TTC549 (cell line): ENCODE results near the gene KCTD7.
"Not testable (repeated sequence)": the region's sequence is repeated elsewhere in the genome, so short reads cannot be mapped to it uniquely, and the experiment has no call there.

Experiments used
- FAIRE-seq: peaks from 2 replicates; lab custom pipeline; 2012; peaks lifted over from hg19 to GRCh38; lab: Jason Lieb, UNC

Gene KCTD7

DNA sequence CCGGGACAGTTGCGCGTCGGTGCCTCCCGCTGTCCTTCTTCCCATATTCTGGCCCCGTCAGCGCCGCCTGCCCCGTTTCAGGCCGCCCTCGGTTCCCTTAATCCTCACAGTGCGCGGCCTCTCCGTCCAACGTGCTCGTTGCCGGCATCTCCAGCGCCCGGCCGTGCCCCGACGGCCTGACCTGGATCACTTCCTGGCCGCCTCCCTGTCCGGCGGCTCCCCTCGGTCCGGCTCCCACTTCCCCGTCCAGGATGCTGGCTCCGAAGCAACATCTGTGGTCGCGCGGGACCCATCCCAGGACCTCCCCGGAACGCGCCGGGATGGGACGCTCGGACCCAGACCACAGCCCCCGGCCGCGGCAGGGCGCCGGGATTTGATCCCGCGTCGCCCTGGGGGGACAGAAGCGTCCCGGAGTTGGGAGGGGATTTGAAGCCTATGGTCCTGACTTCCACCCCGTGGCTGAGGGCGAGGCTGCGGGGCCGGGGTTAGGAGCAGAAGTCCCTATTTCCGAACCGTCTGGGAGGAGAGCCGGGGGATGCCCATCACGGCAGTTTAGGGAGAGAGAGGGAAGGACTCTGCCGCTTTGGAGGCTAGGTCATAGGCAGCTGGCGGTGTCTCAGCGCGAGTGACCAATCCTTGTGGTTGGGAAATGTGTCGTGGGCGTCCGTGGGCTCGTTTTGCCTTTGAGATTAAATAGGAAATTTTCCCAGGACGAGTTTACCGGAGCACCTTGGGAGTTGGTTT, 53.8 kb downstream of the KCTD7 start:
- FAIRE-seq: no peak

DNA sequence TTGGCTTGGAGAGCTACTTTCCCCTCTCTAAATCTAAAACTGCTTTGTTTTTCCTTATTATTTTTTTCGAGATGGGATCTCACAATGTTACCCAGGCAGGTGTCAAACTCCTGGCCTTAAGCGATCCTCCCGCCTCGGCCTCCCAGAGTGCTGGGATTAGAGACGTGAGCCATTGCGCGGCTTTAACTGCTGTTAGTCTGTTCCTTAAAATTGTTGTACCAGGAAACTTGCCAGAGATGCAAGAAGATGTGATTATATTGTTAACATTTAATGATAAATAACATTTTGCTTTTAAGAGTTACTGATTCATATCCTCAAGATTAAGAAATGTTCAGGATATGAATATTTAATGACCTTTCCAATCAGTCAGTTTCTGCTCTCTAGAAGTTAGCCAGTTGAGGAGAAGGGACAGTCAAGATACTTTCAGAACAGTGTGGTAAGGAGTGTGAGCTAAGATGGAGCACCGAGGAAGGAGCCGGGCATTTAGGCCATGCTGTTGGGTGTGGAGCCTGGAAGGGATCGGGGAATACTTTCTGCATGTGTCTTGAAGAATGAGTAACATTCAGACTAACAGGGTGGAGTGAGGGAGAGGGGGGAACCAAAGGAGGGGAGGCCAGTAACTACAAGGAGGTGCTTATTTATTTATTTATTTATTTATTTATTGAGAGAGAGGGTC, 54.6 kb downstream of the KCTD7 start:
- FAIRE-seq: not testable (repeated sequence)

DNA sequence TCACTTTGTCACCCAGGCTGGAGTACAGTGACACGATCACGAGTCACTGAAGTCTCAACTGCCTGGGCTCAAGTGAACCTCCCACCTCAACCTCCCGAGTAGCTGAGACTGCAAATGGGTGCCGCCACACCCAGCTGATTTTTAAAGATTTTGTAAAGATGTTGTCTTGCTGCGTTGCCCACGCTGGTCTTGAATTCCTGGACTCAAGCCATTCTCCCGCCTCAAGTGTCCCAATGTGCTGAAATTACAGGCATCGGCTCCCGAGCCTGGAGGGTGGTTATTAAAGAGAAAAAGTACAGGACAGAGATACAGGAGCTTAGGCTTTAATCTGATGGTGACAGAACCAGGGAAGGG, 55.1 kb downstream of the KCTD7 start:
- no peak for FAIRE-seq

DNA sequence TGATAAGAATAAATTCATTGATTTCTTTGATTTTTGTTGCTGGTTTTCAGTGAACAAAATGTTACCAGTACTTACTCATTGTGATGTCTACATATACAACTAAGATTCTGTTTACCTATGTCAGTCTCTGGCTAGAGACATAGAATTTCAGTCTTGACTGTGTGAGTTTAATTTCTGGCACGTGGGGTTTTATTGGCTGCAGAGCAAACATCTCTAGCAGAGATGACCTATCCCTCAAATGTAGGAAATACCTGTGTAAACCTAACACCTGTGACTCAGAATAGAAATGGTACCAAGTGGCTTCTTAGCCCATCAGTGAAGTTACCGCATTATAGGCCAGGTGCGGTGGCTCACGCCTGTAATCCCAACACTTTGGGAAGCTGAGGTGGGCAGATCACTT, 57.0 kb downstream of the KCTD7 start:
- not testable (repeated sequence) for FAIRE-seq

DNA sequence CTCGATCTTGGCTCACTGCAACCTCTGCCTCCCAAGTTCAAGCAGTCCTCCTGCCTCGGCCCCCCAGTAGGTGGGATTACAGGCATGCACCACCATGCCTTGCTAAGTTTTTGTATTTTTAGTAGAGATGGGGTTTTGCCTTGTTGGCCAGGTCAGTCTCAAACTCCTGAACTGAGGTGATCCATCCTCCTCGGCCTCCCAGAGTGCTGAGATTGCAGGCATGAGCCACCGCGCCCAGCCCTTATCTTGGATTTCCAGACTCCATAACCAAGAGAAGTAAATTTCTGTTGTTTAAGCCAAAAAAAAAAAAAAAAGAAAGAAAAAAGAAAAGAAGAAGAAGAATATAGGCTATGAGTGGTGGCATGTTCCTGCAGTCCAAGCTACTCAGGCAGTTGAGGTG, 58.5 kb downstream of the KCTD7 start:
- no peak for FAIRE-seq

DNA sequence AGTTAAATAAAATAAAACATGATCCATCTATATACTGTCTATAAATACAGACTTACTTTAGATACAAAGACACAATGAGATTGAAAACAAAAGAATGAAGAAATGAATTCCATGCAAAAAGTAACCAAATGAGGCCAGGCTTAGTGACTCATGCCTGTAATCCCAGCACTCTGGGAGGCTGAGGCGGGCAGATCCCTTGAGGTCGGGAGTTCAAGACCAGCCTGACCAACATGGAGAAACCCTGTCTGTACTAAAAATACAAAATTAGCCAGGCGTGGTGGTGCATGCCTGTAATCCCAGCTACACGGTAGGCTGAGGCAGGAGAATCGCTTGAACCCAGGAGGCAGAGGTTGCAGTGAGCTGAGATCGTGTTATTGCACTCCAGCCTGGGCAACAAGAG, 59.0 kb downstream of the KCTD7 start:
- FAIRE-seq: not testable (repeated sequence)

DNA sequence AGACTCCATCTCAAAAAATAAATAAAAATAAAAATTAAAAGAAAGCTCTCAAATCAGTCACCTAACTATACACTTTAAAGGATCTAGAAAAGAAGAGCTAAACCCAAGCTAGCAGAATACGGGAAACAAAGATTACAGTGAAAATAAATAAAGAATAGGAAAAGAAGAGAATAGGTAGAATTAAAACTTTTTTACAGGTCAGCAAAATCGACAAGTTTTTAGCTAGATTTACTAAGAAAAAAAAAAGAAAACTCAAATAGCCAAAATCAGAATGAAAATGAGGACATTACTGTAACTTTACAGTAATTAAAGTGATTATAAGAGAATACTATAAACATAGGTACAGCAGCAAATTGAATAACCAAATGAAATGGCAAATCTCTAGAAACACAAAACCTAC, 60.4 kb downstream of the KCTD7 start:
- no peak for FAIRE-seq

DNA sequence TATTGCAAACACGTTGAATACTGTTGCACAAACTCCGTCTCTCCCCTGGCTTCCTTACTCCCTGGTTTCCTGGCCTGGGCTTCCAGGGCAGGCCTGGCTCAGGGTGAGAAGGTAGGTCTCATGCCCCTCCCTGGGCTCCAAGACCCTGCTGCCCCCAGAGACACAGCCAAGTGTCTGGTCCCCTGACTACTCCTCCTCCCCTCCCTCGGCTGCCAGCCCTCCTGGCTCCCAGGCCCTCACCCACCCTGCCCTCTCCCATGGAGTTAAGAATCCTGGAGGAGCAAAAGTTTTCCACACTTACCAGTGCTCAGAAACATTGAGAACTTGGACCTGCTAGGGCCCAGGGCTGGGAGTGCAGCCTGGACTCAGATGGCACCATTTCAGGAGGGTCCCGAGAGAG, 64.7 kb downstream of the KCTD7 start:
- no peak for FAIRE-seq
